Measurements from ENCODE around the gene ACAD8. TPM values are rescaled to one million over a fixed set of nuclear protein-coding genes. Genes with fewer than 3 reads are reported as not detected.
"Not testable (repeated sequence)": the region's sequence is repeated elsewhere in the genome, so short reads cannot be mapped to it uniquely, and the experiment has no call there.

Gene ACAD8
- polyA plus RNA-seq, 6 donors from 2014 or later = 13.0 to 17.1 (median 14.1) TPM

- ATAC-seq (ENCODE audit: low read depth in 2 of 2) (no peak), DNase-seq (no peak)
- Mint-ChIP-seq H3K4me1 (peaks cover 0 to 6% (median 4%) of the 10 kb centered on the region in 3 donors), H3K27ac (no peak overlapping the region), H3K4me3 (no peak overlapping the region), H3K27me3 (no peaks in the 10 kb centered on the region), H3K36me3 (peaks cover 23 to 31% of the 10 kb centered on the region in 2 donors), H3K9me3 (no peaks in the 10 kb centered on the region)
Observed at GRCh38 chr11:134246100-134246499, 7.3 kb upstream of the ACAD8 start.

GRCh38 chr11:134246678-134247077 lies 6.7 kb upstream of the ACAD8 start:
- Mint-ChIP-seq H3K4me3 (peak overlapping the region in 1 of 8 donors; percentile 6), H3K36me3 (peaks cover 23 to 31% of the 10 kb centered on the region in 2 donors), H3K9me3 (no peaks in the 10 kb centered on the region), H3K27ac (no peak overlapping the region), H3K4me1 (peaks cover 0 to 6% (median 4%) of the 10 kb centered on the region in 3 donors), H3K27me3 (no peaks in the 10 kb centered on the region)
- ATAC-seq (ENCODE audit: low read depth in 2 of 2) (no peak), DNase-seq (no peak)

GRCh38 chr11:134248910-134249480 lies 4.4 kb upstream of the ACAD8 start:
- DNase-seq (no peak), ATAC-seq (ENCODE audit: low read depth in 2 of 2) (no peak)
- H3K4me1 Mint-ChIP-seq = peaks cover 11 to 16% (median 15%) of the 10 kb centered on the region in 3 donors
- H3K36me3 Mint-ChIP-seq = peaks cover 23 to 31% of the 10 kb centered on the region in 2 donors
- peak overlapping the region in 2 of 8 donors; percentile 2 to 56 for H3K4me3 Mint-ChIP-seq
- H3K9me3 Mint-ChIP-seq = no peaks in the 10 kb centered on the region
- no peak overlapping the region for H3K27ac Mint-ChIP-seq
- H3K27me3 Mint-ChIP-seq = no peaks in the 10 kb centered on the region

- H3K27ac Mint-ChIP-seq = no peak overlapping the region
- H3K9me3 Mint-ChIP-seq = no peaks in the 10 kb centered on the region
Observed at GRCh38 chr11:134250246-134250645, 3.1 kb upstream of the ACAD8 start.

GRCh38 chr11:134250675-134251074 lies 2.7 kb upstream of the ACAD8 start:
- H3K27ac Mint-ChIP-seq = no peak overlapping the region
- H3K9me3 Mint-ChIP-seq = no peaks in the 10 kb centered on the region
- peaks cover 23 to 31% of the 10 kb centered on the region in 2 donors for H3K36me3 Mint-ChIP-seq
- H3K27me3 Mint-ChIP-seq = no peaks in the 10 kb centered on the region
- peaks cover 11 to 20% (median 14%) of the 10 kb centered on the region in 3 donors for H3K4me1 Mint-ChIP-seq
- DNase-seq = no peak
- no peak for ATAC-seq (ENCODE audit: low read depth in 2 of 2)
- no peak overlapping the region for H3K4me3 Mint-ChIP-seq

More at GRCh38 chr11:134250246-134250645, 3.1 kb upstream of the ACAD8 start:
- DNase-seq (no peak), ATAC-seq (ENCODE audit: low read depth in 2 of 2) (no peak)
- Mint-ChIP-seq H3K27me3 (no peaks in the 10 kb centered on the region), H3K4me1 (peaks cover 11 to 20% (median 14%) of the 10 kb centered on the region in 3 donors), H3K36me3 (peaks cover 23 to 31% of the 10 kb centered on the region in 2 donors), H3K4me3 (no peak overlapping the region)

- Mint-ChIP-seq H3K9me3 (no peaks in the 10 kb centered on the region), H3K4me1 (peaks cover 13 to 20% (median 14%) of the 10 kb centered on the region in 3 donors), H3K27ac (peak overlapping the region in 5 of 6 donors; percentile 8 to 89 (median 78)), H3K27me3 (no peaks in the 10 kb centered on the region), H3K4me3 (peak overlapping the region; percentile 94 to 99 (median 96)), H3K36me3 (peaks cover 12 to 18% of the 10 kb centered on the region in 2 donors)
- DNase-seq (no peak), ATAC-seq (ENCODE audit: low read depth in 2 of 2) (peak; percentile 3 to 8)
Observed at GRCh38 chr11:134252346-134253187, 801 bp upstream of the ACAD8 start.

GRCh38 chr11:134254433-134255183 lies 1.2 kb downstream of the ACAD8 start:
- ATAC-seq (ENCODE audit: low read depth in 2 of 2) = no peak
- DNase-seq = no peak
- Mint-ChIP-seq H3K4me3 (peak overlapping the region in 7 of 8 donors; percentile 56 to 99 (median 96)), H3K36me3 (peaks cover 13 to 16% of the 10 kb centered on the region in 2 donors), H3K4me1 (peaks cover 13 to 20% (median 14%) of the 10 kb centered on the region in 3 donors), H3K9me3 (no peaks in the 10 kb centered on the region), H3K27me3 (no peaks in the 10 kb centered on the region), H3K27ac (peak overlapping the region in 2 of 6 donors; percentile 47 to 65)

- H3K27ac Mint-ChIP-seq; ATAC-seq (ENCODE audit: low read depth in 2 of 2); H3K9me3 Mint-ChIP-seq; H3K27me3 Mint-ChIP-seq; DNase-seq: not testable (repeated sequence)
- H3K4me3 Mint-ChIP-seq = peak overlapping the region in 4 of 8 donors; percentile 62 to 99 (median 80)
- peaks cover 13 to 20% (median 14%) of the 10 kb centered on the region in 3 donors for H3K4me1 Mint-ChIP-seq
- peaks cover 13 to 17% of the 10 kb centered on the region in 2 donors for H3K36me3 Mint-ChIP-seq
Observed at GRCh38 chr11:134255184-134255561, 1.8 kb downstream of the ACAD8 start.

GRCh38 chr11:134257101-134257500 lies 3.7 kb downstream of the ACAD8 start:
- H3K4me1 Mint-ChIP-seq = peaks cover 11 to 19% (median 14%) of the 10 kb centered on the region in 3 donors
- peaks cover 20 to 24% of the 10 kb centered on the region in 2 donors for H3K36me3 Mint-ChIP-seq
- ATAC-seq (ENCODE audit: low read depth in 2 of 2) (no peak), DNase-seq (no peak)
- H3K27ac Mint-ChIP-seq = no peak overlapping the region
- H3K9me3 Mint-ChIP-seq = no peaks in the 10 kb centered on the region
- H3K27me3 Mint-ChIP-seq = no peaks in the 10 kb centered on the region
- H3K4me3 Mint-ChIP-seq = no peak overlapping the region

- DNase-seq (no peak), ATAC-seq (ENCODE audit: low read depth in 2 of 2) (no peak)
- H3K4me3 Mint-ChIP-seq = no peak overlapping the region
- H3K27me3 Mint-ChIP-seq = no peaks in the 10 kb centered on the region
- H3K36me3 Mint-ChIP-seq = peaks cover 22 to 24% of the 10 kb centered on the region in 2 donors
- H3K27ac Mint-ChIP-seq = no peak overlapping the region
- peaks cover 3 to 13% (median 4%) of the 10 kb centered on the region in 3 donors for H3K4me1 Mint-ChIP-seq
- no peaks in the 10 kb centered on the region for H3K9me3 Mint-ChIP-seq
Observed at GRCh38 chr11:134258577-134258976, 5.2 kb downstream of the ACAD8 start.

GRCh38 chr11:134260503-134260902 lies 7.1 kb downstream of the ACAD8 start:
- Mint-ChIP-seq H3K4me3 (no peak overlapping the region), H3K27me3 (no peaks in the 10 kb centered on the region), H3K4me1 (peaks cover 0 to 3% (median 0%) of the 10 kb centered on the region in 3 donors), H3K9me3 (no peaks in the 10 kb centered on the region), H3K36me3 (peaks cover 24 to 25% of the 10 kb centered on the region in 2 donors), H3K27ac (no peak overlapping the region)
- ATAC-seq (ENCODE audit: low read depth in 2 of 2) (no peak), DNase-seq (no peak)

GRCh38 chr11:134260983-134261382 lies 7.6 kb downstream of the ACAD8 start:
- Mint-ChIP-seq H3K36me3 (peaks cover 24 to 25% of the 10 kb centered on the region in 2 donors), H3K4me1 (no peaks in the 10 kb centered on the region), H3K27me3 (no peaks in the 10 kb centered on the region), H3K27ac (no peak overlapping the region), H3K9me3 (no peaks in the 10 kb centered on the region), H3K4me3 (no peak overlapping the region)
- DNase-seq (no peak), ATAC-seq (ENCODE audit: low read depth in 2 of 2) (no peak)

Measured in naive B cell (primary cell).